ENCODE results near the gene ALDH4A1. TPM values are rescaled to one million over a fixed set of nuclear protein-coding genes. Genes with fewer than 3 reads are reported as not detected.

The ALDH4A1 gene
- total and polyA plus RNA-seq, 4 experiments from 2014 or later = 1.1 to 1.6 (median 1.5) TPM

DNA sequence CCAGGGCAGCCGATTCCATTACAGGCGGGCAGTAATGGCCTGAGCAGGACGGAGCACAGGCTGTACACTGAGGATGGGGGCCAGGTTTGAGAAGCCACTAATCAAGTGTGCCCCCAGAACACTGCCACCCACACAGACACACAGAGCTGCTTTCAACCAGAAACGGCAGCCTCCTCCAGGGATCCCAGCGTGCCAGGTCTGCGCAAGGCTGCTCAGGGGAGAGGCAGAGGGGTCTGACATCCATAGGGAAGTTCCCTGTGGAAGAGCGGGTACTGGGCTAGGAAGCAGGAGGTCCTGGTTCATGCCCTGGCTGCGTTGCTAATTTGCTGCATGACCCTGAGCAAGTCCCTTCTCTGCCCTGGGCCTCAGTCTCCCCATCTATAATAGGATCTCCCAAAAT is 26.1 kb upstream of the ALDH4A1 start:
- H3K9me3 ChIP-seq (ENCODE audit: control insufficient read depth in 1 of 2, low read length in 2 of 2) = no peaks in the 10 kb centered on the region
- H3K4me1 Mint-ChIP-seq = peaks cover 62 to 98% (median 86%) of the 10 kb centered on the region in 4 donors
- intact Hi-C loops (cut with micrococcal nuclease) = no loop called here
- peak overlapping the region; percentile 87 to 99 (median 98) for H3K27ac Mint-ChIP-seq
- no peaks in the 10 kb centered on the region for H3K27me3 ChIP-seq (ENCODE audit: insufficient read depth, low read length)
- H3K36me3 ChIP-seq (ENCODE audit: insufficient read depth, low read length) = no peaks in the 10 kb centered on the region
- peak overlapping the region; percentile 78 to 89 (median 84) for H3K4me3 Mint-ChIP-seq
- peaks cover 4 to 7% of the 10 kb centered on the region in 2 donors for H3K36me3 Mint-ChIP-seq
- peak overlapping the region; percentile 75 for H3K27ac ChIP-seq (ENCODE audit: low read depth, low read length)
- CTCF ChIA-PET (ENCODE audit: partially characterized antibody) = interaction anchor here (1.6 to 11.2 kb wide), 9 partner anchors 9 to 168 kb away, joined by 5 to 193 read pairs (median 14); partner anchors contain the start of genes ALDH4A1 and IFFO2
- H3K27me3 Mint-ChIP-seq = no peaks in the 10 kb centered on the region
- no peak overlapping the region for H3K4me3 ChIP-seq (ENCODE audit: low read length in 2 of 2)
- peaks cover 99% of the 10 kb centered on the region for H3K4me1 ChIP-seq (ENCODE audit: insufficient read depth, low read length)
- DNase-seq = no peak
- POLR2A ChIA-PET (ENCODE audit: partially characterized antibody) = interaction anchor here (1.3 to 10.1 kb wide), 7 partner anchors 13 to 146 kb away, joined by 5 to 599 read pairs (median 21); partner anchors contain the start of genes ALDH4A1 and IFFO2
- no peaks in the 10 kb centered on the region for H3K9me3 Mint-ChIP-seq

DNA sequence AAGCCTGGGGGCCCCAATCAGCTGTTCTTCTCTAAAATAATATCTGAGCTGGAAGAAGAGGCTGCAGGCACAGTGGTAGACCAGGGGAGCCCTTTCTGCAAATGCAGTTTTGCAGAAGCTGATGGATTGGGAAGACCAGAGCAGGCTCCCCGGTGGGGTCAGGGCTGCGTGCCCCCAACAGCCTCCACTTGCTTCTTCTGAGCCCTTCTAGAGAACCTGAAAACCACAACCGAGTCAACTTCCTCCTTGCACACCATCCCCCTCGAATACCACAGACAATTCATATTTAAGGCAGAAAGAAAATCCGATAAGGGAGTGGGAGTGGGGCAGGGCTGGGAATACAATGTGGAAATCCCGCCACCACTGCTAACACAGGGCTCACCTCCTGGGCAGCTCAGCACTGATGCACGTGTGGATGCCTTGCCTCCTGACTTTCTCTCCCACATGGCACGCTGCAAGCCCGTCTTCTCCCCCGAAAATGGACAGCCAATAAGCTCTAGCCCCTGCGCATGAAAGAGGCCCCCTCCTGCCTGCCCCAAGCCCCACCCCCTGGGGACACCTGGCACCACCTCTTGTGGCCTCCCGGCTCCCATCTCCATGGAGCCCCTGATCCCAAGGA is 25.4 kb upstream of the ALDH4A1 start:
- peaks cover 58 to 98% (median 87%) of the 10 kb centered on the region in 4 donors for H3K4me1 Mint-ChIP-seq
- H3K9me3 Mint-ChIP-seq = no peaks in the 10 kb centered on the region
- H3K27ac Mint-ChIP-seq = peak overlapping the region; percentile 87 to 99 (median 98)
- H3K27ac ChIP-seq (ENCODE audit: low read depth, low read length) = peak overlapping the region; percentile 75
- H3K4me3 ChIP-seq (ENCODE audit: low read length in 2 of 2) = peak overlapping the region; percentile 45 to 58
- no peaks in the 10 kb centered on the region for H3K27me3 Mint-ChIP-seq
- intact Hi-C loops (cut with micrococcal nuclease) = loop anchor here (1.0 kb wide), 1 partner anchor 45 kb away; no protein-coding TSS in a partner anchor
- CTCF ChIA-PET (ENCODE audit: partially characterized antibody) = interaction anchor here (0.7 to 11.2 kb wide), 17 partner anchors 10 to 170 kb away, joined by 3 to 193 read pairs (median 7); partner anchors contain the start of genes ALDH4A1 and IFFO2
- peaks cover 99% of the 10 kb centered on the region for H3K4me1 ChIP-seq (ENCODE audit: insufficient read depth, low read length)
- peak overlapping the region; percentile 78 to 89 (median 84) for H3K4me3 Mint-ChIP-seq
- DNase-seq = peak; percentile 56 to 75 (median 62)
- no peaks in the 10 kb centered on the region for H3K27me3 ChIP-seq (ENCODE audit: insufficient read depth, low read length)
- POLR2A ChIA-PET (ENCODE audit: partially characterized antibody) = interaction anchor here (0.6 to 10.1 kb wide), 15 partner anchors 8 to 465 kb away, joined by 3 to 599 read pairs (median 7); partner anchors contain the start of genes ALDH4A1 and IFFO2
- H3K36me3 ChIP-seq (ENCODE audit: insufficient read depth, low read length) = no peaks in the 10 kb centered on the region
- H3K9me3 ChIP-seq (ENCODE audit: control insufficient read depth in 1 of 2, low read length in 2 of 2) = no peaks in the 10 kb centered on the region
- peaks cover 4 to 7% of the 10 kb centered on the region in 2 donors for H3K36me3 Mint-ChIP-seq

DNA sequence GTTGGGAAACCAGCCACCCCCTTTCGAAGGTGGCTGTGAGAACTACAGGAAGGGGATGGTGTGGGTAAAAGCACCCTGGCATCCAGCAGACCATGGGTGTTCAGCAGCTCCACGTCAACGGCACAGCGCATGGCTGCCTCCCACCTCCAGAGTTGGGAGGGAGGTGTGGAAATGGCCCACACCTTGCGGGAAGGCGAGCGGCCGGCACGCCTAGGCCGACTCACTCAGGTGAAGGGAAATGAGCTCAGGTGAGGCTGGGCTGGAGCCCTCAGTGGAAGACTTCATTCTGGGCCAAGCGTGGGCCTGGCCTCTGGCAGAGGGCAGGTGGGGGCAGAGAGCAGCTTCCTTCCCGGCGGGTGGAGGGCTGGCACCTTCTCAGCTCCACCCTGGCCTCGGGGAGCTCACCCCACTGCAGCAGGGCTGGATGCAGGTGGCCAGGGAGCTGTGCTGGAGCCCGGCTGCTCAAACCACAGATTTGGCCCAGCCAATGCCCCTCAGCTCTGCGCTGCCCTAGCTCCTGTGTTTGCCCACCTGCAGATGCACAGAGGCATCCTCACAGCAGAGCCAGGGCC is 24.8 kb upstream of the ALDH4A1 start:
- Histone ChIP-seq H3K4me1 (ENCODE audit: insufficient read depth, low read length) (peaks cover 99% of the 10 kb centered on the region), H3K36me3 (ENCODE audit: insufficient read depth, low read length) (no peaks in the 10 kb centered on the region), H3K9me3 (ENCODE audit: control insufficient read depth in 1 of 2, low read length in 2 of 2) (no peaks in the 10 kb centered on the region), H3K4me3 (ENCODE audit: low read length in 2 of 2) (peak overlapping the region; percentile 45 to 58), H3K27ac (ENCODE audit: low read depth, low read length) (peak overlapping the region; percentile 75), H3K27me3 (ENCODE audit: insufficient read depth, low read length) (no peaks in the 10 kb centered on the region)
- Mint-ChIP-seq H3K27me3 (no peaks in the 10 kb centered on the region), H3K4me1 (peaks cover 53 to 98% (median 85%) of the 10 kb centered on the region in 4 donors), H3K4me3 (peak overlapping the region; percentile 78 to 89 (median 84)), H3K27ac (peak overlapping the region; percentile 87 to 99 (median 98)), H3K36me3 (peaks cover 4% of the 10 kb centered on the region in 2 donors), H3K9me3 (no peaks in the 10 kb centered on the region)
- ChIA-PET POLR2A (ENCODE audit: partially characterized antibody) (interaction anchor here (0.6 to 10.1 kb wide), 17 partner anchors 9 to 465 kb away, joined by 3 to 599 read pairs (median 6); partner anchors contain the start of genes ALDH4A1, EMC1, IFFO2 and MRTO4), CTCF (ENCODE audit: partially characterized antibody) (interaction anchor here (0.7 to 11.2 kb wide), 17 partner anchors 11 to 171 kb away, joined by 3 to 193 read pairs (median 7); partner anchors contain the start of genes ALDH4A1 and IFFO2)
- intact Hi-C loops (cut with micrococcal nuclease) = loop anchor here (1.0 kb wide), 1 partner anchor 45 kb away; no protein-coding TSS in a partner anchor
- peak in 2 of 5 donors; percentile 31 to 77 for DNase-seq

DNA sequence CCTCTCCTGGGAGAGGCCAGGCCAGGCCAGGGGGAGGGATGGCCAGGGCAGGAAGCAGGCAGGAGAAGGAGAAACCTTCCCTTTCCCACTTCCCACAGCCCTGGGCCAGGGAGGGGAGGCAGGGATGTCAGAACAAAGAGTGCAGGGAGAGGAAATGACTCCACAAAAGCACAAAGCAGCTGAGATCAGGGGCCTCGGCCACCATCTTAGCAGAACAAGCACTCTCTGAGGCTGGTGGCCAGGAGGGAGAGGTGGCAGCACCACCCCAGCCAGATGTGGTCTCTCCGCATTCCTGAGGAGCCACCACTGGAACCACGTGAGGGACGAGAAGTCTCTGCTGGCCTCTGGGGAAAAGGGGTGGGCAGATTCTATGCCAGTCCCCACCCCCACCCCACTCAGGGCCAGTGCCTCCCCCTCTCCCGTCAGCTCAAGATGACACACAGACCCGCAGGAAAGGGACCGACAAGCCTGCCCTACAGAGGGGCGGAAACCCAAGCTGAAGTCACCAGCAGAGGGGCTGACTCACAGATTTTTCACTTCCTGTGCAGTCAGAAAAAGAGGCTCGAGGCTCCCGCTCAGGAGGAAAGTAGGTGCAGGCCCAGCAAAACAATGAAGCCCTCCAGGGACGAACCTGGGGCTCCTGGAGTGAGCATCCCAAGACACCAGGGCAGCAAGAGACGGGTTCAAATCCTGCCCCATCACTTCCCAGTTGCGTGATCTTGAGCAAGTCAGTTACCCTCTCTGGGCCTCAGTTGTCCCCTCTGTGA is 24.1 kb upstream of the ALDH4A1 start:
- H3K4me1 ChIP-seq (ENCODE audit: insufficient read depth, low read length) = peaks cover 99% of the 10 kb centered on the region
- H3K27me3 ChIP-seq (ENCODE audit: insufficient read depth, low read length) = no peaks in the 10 kb centered on the region
- no peaks in the 10 kb centered on the region for H3K9me3 ChIP-seq (ENCODE audit: control insufficient read depth in 1 of 2, low read length in 2 of 2)
- peak overlapping the region; percentile 45 to 58 for H3K4me3 ChIP-seq (ENCODE audit: low read length in 2 of 2)
- no peaks in the 10 kb centered on the region for H3K36me3 ChIP-seq (ENCODE audit: insufficient read depth, low read length)
- ChIA-PET CTCF (ENCODE audit: partially characterized antibody) (interaction anchor here (0.7 to 11.2 kb wide), 12 partner anchors 11 to 148 kb away, joined by 3 to 193 read pairs (median 8); partner anchors contain the start of genes ALDH4A1 and IFFO2), POLR2A (ENCODE audit: partially characterized antibody) (interaction anchor here (0.7 to 10.1 kb wide), 16 partner anchors 10 to 325 kb away, joined by 3 to 599 read pairs (median 6); partner anchors contain the start of genes ALDH4A1, EMC1, IFFO2 and MRTO4)
- Mint-ChIP-seq H3K4me1 (peaks cover 48 to 98% (median 83%) of the 10 kb centered on the region in 4 donors), H3K36me3 (peaks cover 3 to 4% of the 10 kb centered on the region in 2 donors), H3K9me3 (no peaks in the 10 kb centered on the region), H3K4me3 (peak overlapping the region; percentile 78 to 89 (median 84)), H3K27ac (peak overlapping the region; percentile 87 to 99 (median 98)), H3K27me3 (no peaks in the 10 kb centered on the region)
- H3K27ac ChIP-seq (ENCODE audit: low read depth, low read length) = peak overlapping the region; percentile 75
- DNase-seq = peak; percentile 75 to 95 (median 78)
- intact Hi-C loops (cut with micrococcal nuclease) = loop anchor here (1.0 kb wide), 5 partner anchors 13 to 148 kb away; partner anchors contain the start of gene IFFO2

DNA sequence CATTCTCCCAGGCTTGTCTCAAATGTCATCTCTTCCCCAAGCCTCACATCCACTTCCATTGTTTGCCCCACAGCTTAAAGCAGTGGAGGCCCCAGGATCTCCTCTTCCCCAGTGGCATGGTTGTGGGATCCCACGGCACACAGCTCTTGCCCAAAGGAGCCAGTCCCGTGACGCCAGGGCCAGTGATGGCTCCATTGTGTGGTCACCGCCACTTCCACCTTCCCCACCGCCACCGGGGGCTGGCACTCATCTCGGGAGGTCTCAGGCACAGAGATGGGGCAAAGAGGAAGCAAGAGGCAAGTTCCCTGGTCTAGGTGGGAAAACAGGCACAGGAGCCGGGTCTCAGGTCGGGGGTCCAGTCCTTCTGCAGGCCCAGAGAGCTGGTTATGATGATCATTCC is 22.9 kb upstream of the ALDH4A1 start:
- Mint-ChIP-seq H3K9me3 (no peaks in the 10 kb centered on the region), H3K36me3 (peaks cover 3 to 4% of the 10 kb centered on the region in 2 donors), H3K27ac (peak overlapping the region in 6 of 7 donors; percentile 83 to 96 (median 90)), H3K4me1 (peaks cover 40 to 90% (median 75%) of the 10 kb centered on the region in 4 donors), H3K27me3 (no peaks in the 10 kb centered on the region), H3K4me3 (peak overlapping the region in 7 of 8 donors; percentile 63 to 83 (median 74))
- Histone ChIP-seq H3K9me3 (ENCODE audit: control insufficient read depth in 1 of 2, low read length in 2 of 2) (no peaks in the 10 kb centered on the region), H3K27ac (ENCODE audit: low read depth, low read length) (peak overlapping the region; percentile 6), H3K36me3 (ENCODE audit: insufficient read depth, low read length) (peaks cover 9% of the 10 kb centered on the region), H3K27me3 (ENCODE audit: insufficient read depth, low read length) (no peaks in the 10 kb centered on the region), H3K4me3 (ENCODE audit: low read length in 2 of 2) (no peak overlapping the region), H3K4me1 (ENCODE audit: insufficient read depth, low read length) (peaks cover 87% of the 10 kb centered on the region)
- intact Hi-C loops (cut with micrococcal nuclease) = no loop called here
- no peak for DNase-seq
- ChIA-PET CTCF (ENCODE audit: partially characterized antibody) (interaction anchor here (1.2 to 11.2 kb wide), 4 partner anchors 14 to 47 kb away, joined by 3 to 193 read pairs (median 85); partner anchors contain the start of gene IFFO2), POLR2A (ENCODE audit: partially characterized antibody) (interaction anchor here (0.6 to 10.1 kb wide), 4 partner anchors 12 to 101 kb away, joined by 3 to 599 read pairs (median 22); partner anchors contain the start of gene IFFO2)

DNA sequence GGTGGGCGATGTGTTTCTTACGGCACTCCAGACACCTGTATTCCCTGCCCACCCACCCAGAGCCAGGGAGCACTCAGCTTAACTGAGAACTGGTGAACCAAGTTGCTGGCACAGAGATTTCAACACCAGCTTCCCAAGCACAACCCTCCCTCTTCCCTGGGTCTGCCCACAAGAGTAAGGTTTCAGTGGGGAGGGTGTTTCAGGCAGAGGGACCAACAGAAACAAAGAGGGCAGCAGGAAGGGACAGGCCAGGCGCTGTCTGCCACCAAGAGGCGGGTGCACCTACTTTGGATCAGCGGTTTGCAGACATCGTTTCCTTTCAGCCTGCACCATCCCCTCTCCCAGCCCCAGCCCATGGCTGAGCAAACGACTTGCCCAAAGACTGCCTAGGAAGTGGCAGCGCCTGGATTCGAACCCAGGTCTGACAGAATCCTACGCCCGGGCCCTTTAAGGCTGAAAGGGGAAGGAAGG is 21.9 kb upstream of the ALDH4A1 start:
- H3K36me3 Mint-ChIP-seq = peaks cover 4 to 6% of the 10 kb centered on the region in 2 donors
- intact Hi-C loops (cut with micrococcal nuclease) = no loop called here
- ChIA-PET POLR2A (ENCODE audit: partially characterized antibody) (interaction anchor here (1.0 to 10.1 kb wide), 5 partner anchors 11 to 150 kb away, joined by 3 to 599 read pairs (median 8); partner anchors contain the start of genes ALDH4A1 and IFFO2), CTCF (ENCODE audit: partially characterized antibody) (interaction anchor here (0.8 to 11.2 kb wide), 9 partner anchors 11 to 48 kb away, joined by 3 to 193 read pairs (median 3); partner anchors contain the start of genes ALDH4A1 and IFFO2)
- peaks cover 36 to 80% (median 66%) of the 10 kb centered on the region in 4 donors for H3K4me1 Mint-ChIP-seq
- peaks cover 77% of the 10 kb centered on the region for H3K4me1 ChIP-seq (ENCODE audit: insufficient read depth, low read length)
- no peaks in the 10 kb centered on the region for H3K27me3 ChIP-seq (ENCODE audit: insufficient read depth, low read length)
- DNase-seq = no peak
- peaks cover 16% of the 10 kb centered on the region for H3K36me3 ChIP-seq (ENCODE audit: insufficient read depth, low read length)
- H3K4me3 ChIP-seq (ENCODE audit: low read length in 2 of 2) = no peak overlapping the region
- H3K4me3 Mint-ChIP-seq = peak overlapping the region in 6 of 8 donors; percentile 42 to 84 (median 66)
- no peak overlapping the region for H3K27ac ChIP-seq (ENCODE audit: low read depth, low read length)
- peak overlapping the region in 6 of 7 donors; percentile 74 to 91 (median 82) for H3K27ac Mint-ChIP-seq
- no peaks in the 10 kb centered on the region for H3K27me3 Mint-ChIP-seq
- H3K9me3 Mint-ChIP-seq = no peaks in the 10 kb centered on the region
- no peaks in the 10 kb centered on the region for H3K9me3 ChIP-seq (ENCODE audit: control insufficient read depth in 1 of 2, low read length in 2 of 2)

Data from CD4-positive, alpha-beta memory T cell (primary cell).